Endothelial cell of umbilical vein (primary cell): ENCODE results near the gene BAG2. TPM values are rescaled to one million over a fixed set of nuclear protein-coding genes. Genes with fewer than 3 reads are reported as not detected.

Experiments used
- BruUV-seq: library from RNA; stranded (reverse); fragments of 400-500 nt; replicated peaks from 2 replicates; lab custom pipeline; 2021; lab: Mats Ljungman, UMichigan
- CTCF ChIA-PET: fragments of 300-600, 350-600 bp; sonication (Branson Sonifier 250); formaldehyde crosslinking; loops from one replicate; lab custom pipeline; 2021; ENCODE audit warnings: antibody characterized with exemption, inconsistent platforms; lab: Charles Lee
- POLR2A ChIA-PET: fragments of 300-600, 350-600 bp; sonication (Branson Sonifier 250); formaldehyde crosslinking; loops from one replicate; lab custom pipeline; 2021; ENCODE audit warnings: antibody characterized with exemption, inconsistent platforms; lab: Charles Lee
- DNase-seq: peaks from one replicate; pipeline ENCODE4 v3.0.0-alpha.2; 2011; ENCODE audit warnings: low read depth, low spot score
- FAIRE-seq: peaks from 2 replicates; lab custom pipeline; 2011; peaks lifted over from hg19 to GRCh38; lab: Jason Lieb, UNC
- H2AFZ ChIP-seq: 2 replicates; pipeline ENCODE4 v1.6.0; 2012; ENCODE audit warnings: low read depth, low read length, control low read depth, inconsistent platforms
- H3K27ac ChIP-seq: 2 replicates; pipeline ENCODE4 v1.5.1; 2011; ENCODE audit warnings: low read depth, mild to moderate bottlenecking, control low read depth, low read length, moderate library complexity; ENCODE audit not compliant: insufficient read depth
- H3K27me3 ChIP-seq, 2 experiments: 2 replicates each; pipeline versions ENCODE4 v1.6.0 to v1.6.1; 2011; ENCODE audit warnings: low read length in 2 of 2, mixed read lengths in 1 of 2; ENCODE audit not compliant: control insufficient read depth in 2 of 2, insufficient read depth in 2 of 2
- H3K36me3 ChIP-seq, 2 experiments: 2 replicates in 1 of 2; 3 replicates in 1 of 2; pipeline ENCODE4 v1.5.1; 2011; ENCODE audit warnings: low read length in 2 of 2, mild to moderate bottlenecking in 1 of 2, moderate library complexity in 1 of 2; ENCODE audit not compliant: control insufficient read depth in 2 of 2, insufficient read depth in 2 of 2; ENCODE audit errors: extremely low read depth in 1 of 2
- H3K4me1 ChIP-seq: 3 replicates; pipeline ENCODE4 v1.5.1; 2011; ENCODE audit warnings: mild to moderate bottlenecking, low read length; ENCODE audit not compliant: control insufficient read depth, insufficient read depth; ENCODE audit errors: extremely low read depth
- H3K4me2 ChIP-seq: 2 replicates; pipeline ENCODE4 v1.6.1; 2011; ENCODE audit warnings: low read length, control low read depth, mixed read lengths; ENCODE audit not compliant: insufficient read depth
- H3K4me3 ChIP-seq, 3 experiments: fragments of 200-600 bp in 1 of 3; sonication (generic), shearing (Covaris generic) in 1 of 3; replicated peaks in 1 of 3; 2 replicates each; pipeline ENCODE4 v1.5.1; 2011 to 2016; ENCODE audit warnings: control low read depth in 3 of 3, low read length in 3 of 3, mild to moderate bottlenecking in 2 of 3, inconsistent platforms in 1 of 3, low read depth in 1 of 3, moderate library complexity in 1 of 3; ENCODE audit not compliant: insufficient read depth in 1 of 3
- H3K79me2 ChIP-seq: 2 replicates; pipeline ENCODE4 v1.6.0; 2012; ENCODE audit warnings: low read length, inconsistent platforms; ENCODE audit not compliant: control insufficient read depth, insufficient read depth
- H3K9ac ChIP-seq: replicated peaks from 2 replicates; pipeline ENCODE3; 2011; ENCODE audit warnings: low read length, control low read depth; ENCODE audit not compliant: insufficient read depth; ENCODE audit errors: extremely low read depth
- H3K9me1 ChIP-seq: replicated peaks from 3 replicates; pipeline ENCODE4 v1.6.0; 2011; ENCODE audit warnings: mild to moderate bottlenecking, low read length; ENCODE audit not compliant: control insufficient read depth, insufficient read depth; ENCODE audit errors: extremely low read depth
- H3K9me3 ChIP-seq: replicated peaks from 2 replicates; pipeline ENCODE4 v1.5.1; 2012; ENCODE audit warnings: low read length, inconsistent platforms; ENCODE audit not compliant: control insufficient read depth, insufficient read depth
- H4K20me1 ChIP-seq: replicated peaks from 2 replicates; pipeline ENCODE3; 2011; ENCODE audit warnings: mild to moderate bottlenecking, low read length; ENCODE audit not compliant: control insufficient read depth, insufficient read depth; ENCODE audit errors: extremely low read depth
- EZH2 ChIP-seq: IDR thresholded peaks from 2 replicates; pipeline ENCODE4 v1.6.1; 2012; ENCODE audit warnings: borderline replicate concordance, low read depth, mild to moderate bottlenecking, moderate library complexity, low read length, inconsistent platforms; ENCODE audit not compliant: severe bottlenecking
- FOS ChIP-seq: IDR thresholded peaks from 2 replicates; pipeline ENCODE4 v1.6.1; 2011; ENCODE audit warnings: mild to moderate bottlenecking, low read length, moderate library complexity, borderline replicate concordance; ENCODE audit not compliant: insufficient read depth
- GATA2 ChIP-seq: IDR thresholded peaks from 2 replicates; pipeline ENCODE4 v1.7.0; 2011; ENCODE audit warnings: low read depth, mild to moderate bottlenecking, moderate library complexity, mixed read lengths, low read length; ENCODE audit not compliant: insufficient read length, insufficient read depth
- JUN ChIP-seq: IDR thresholded peaks from 2 replicates; pipeline ENCODE4 v1.6.1; 2011; ENCODE audit warnings: borderline replicate concordance, low read depth; ENCODE audit not compliant: insufficient read length, insufficient read depth
- MYC ChIP-seq: IDR thresholded peaks from one replicate; pipeline ENCODE4 v1.6.1; 2011; ENCODE audit warnings: mild to moderate bottlenecking, low read depth, low read length
- POLR2A ChIP-seq: IDR thresholded peaks from 2 replicates; pipeline ENCODE4 v1.6.1; 2012; ENCODE audit warnings: low read depth, mild to moderate bottlenecking, control low read depth, low read length
- POLR2AphosphoS5 ChIP-seq: IDR thresholded peaks from 2 replicates; pipeline ENCODE4 v1.6.1; 2012; ENCODE audit warnings: low read depth, mild to moderate bottlenecking, control low read depth, low read length, moderate library complexity; ENCODE audit not compliant: insufficient read depth
- dilution Hi-C: fragments of 300-500 bp; cut with MboI; formaldehyde crosslinking; loops from one replicate; pipeline ENCODE4 v1.15.0; 2019; ENCODE audit warnings: low sequenced_read_pairs; ENCODE audit not compliant: extremely low pct_ligation_motif_present
- intact Hi-C: fragments of 100-400 bp; cut with micrococcal nuclease; formaldehyde crosslinking; loops from one replicate; pipeline ENCODE4 v1.10.0; 2022
- polyA plus RNA-seq, 4 experiments: library from polyadenylated mRNA; depleted of rRNA in 3 of 4; stranded (reverse) in 3 of 4; unstranded in 1 of 4; fragments of >200 nt; gene quantifications; 2 replicates each; pipeline versions ENCODE4 v1.2.1 to v1.2.3, GENCODE V29; 2011 to 2012; ENCODE audit warnings: missing spikeins in 1 of 4
- total RNA-seq: library from RNA; stranded (reverse); gene quantifications from 2 replicates; pipeline ENCODE4 v1.2.3, GENCODE V29; 2021
- TF ChIP-seq, protein P1 (sequence below): IDR thresholded peaks from 2 replicates; pipeline ENCODE4 v1.6.1; 2011; ENCODE audit not compliant: insufficient read depth, insufficient read length
- TF ChIP-seq, protein P2 (sequence below), 2 donors: IDR thresholded peaks; 1 replicate in 1 of 2; 2 replicates in 1 of 2; pipeline ENCODE4 v1.5.1; 2011; ENCODE audit warnings: low read length in 2 of 2, mild to moderate bottlenecking in 2 of 2, moderate library complexity in 2 of 2, control low read depth in 1 of 2, inconsistent platforms in 1 of 2, low read depth in 1 of 2; ENCODE audit not compliant: insufficient read depth in 1 of 2; ENCODE audit errors: extremely low read depth in 1 of 2

Gene BAG2
- total and polyA plus RNA-seq, 2 donors (not counting 3 experiments of a cell fraction or from before 2014, with no cell fraction given): 1.1 to 3.9 TPM

DNA sequence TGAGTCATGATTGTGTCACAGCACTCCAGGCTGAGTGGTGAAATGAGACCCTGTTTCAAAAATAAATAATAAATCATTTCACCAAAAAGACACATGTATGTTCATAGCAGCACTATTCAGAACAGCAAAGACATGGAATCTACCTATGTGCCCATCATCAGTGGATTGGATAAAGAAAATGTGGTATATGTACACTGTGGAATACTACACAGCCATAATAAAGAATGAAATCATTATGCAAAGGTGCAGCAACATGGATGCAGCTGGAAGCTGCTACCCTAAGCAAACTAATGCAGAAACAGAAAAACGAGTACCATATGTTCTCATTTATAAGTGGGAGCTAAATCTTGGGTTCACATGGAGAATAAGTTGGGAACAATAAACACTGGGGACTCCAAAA lies 49.0 kb upstream of the BAG2 start:
- peaks cover 6% of the 10 kb centered on the region for H3K79me2 ChIP-seq
- no peak for TF ChIP-seq GATA2
- TF ChIP-seq POLR2AphosphoS5: no peak
- no peak for TF ChIP-seq POLR2A
- TF ChIP-seq JUN: no peak
- TF ChIP-seq, protein P1, sequence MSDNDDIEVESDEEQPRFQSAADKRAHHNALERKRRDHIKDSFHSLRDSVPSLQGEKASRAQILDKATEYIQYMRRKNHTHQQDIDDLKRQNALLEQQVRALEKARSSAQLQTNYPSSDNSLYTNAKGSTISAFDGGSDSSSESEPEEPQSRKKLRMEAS: no peak
- TF ChIP-seq EZH2: no peak
- TF ChIP-seq MYC: no peak
- TF ChIP-seq, protein P2, sequence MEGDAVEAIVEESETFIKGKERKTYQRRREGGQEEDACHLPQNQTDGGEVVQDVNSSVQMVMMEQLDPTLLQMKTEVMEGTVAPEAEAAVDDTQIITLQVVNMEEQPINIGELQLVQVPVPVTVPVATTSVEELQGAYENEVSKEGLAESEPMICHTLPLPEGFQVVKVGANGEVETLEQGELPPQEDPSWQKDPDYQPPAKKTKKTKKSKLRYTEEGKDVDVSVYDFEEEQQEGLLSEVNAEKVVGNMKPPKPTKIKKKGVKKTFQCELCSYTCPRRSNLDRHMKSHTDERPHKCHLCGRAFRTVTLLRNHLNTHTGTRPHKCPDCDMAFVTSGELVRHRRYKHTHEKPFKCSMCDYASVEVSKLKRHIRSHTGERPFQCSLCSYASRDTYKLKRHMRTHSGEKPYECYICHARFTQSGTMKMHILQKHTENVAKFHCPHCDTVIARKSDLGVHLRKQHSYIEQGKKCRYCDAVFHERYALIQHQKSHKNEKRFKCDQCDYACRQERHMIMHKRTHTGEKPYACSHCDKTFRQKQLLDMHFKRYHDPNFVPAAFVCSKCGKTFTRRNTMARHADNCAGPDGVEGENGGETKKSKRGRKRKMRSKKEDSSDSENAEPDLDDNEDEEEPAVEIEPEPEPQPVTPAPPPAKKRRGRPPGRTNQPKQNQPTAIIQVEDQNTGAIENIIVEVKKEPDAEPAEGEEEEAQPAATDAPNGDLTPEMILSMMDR (IDR thresholded peaks at IDR 0.05; ENCODE audit: extremely low read depth in 1 of 2, insufficient read depth in 1 of 2, low read depth in 1 of 2, low read length in 2 of 2): no peak
- TF ChIP-seq FOS: no peak
- no peak for FAIRE-seq
- H3K4me3 ChIP-seq: no peak overlapping the region
- H2AFZ ChIP-seq: no peak overlapping the region
- CTCF ChIA-PET: no interaction called here
- H4K20me1 ChIP-seq: no peaks in the 10 kb centered on the region
- intact Hi-C loops (no loop called here), dilution Hi-C loops (no loop called here)
- no peaks in the 10 kb centered on the region for H3K36me3 ChIP-seq
- BruUV-seq: no TSS peak
- POLR2A ChIA-PET: no interaction called here
- no peak for DNase-seq
- no peak overlapping the region for H3K4me2 ChIP-seq
- no peaks in the 10 kb centered on the region for H3K9me3 ChIP-seq
- H3K4me1 ChIP-seq: no peaks in the 10 kb centered on the region
- peaks cover 3% of the 10 kb centered on the region for H3K9me1 ChIP-seq
- H3K9ac ChIP-seq: no peak overlapping the region
- H3K27me3 ChIP-seq: no peaks in the 10 kb centered on the region
- H3K27ac ChIP-seq: no peak overlapping the region
